Lung microvascular endothelial cell (primary cell): ENCODE measurements around the gene MDP1. TPM values are rescaled to one million over a fixed set of nuclear protein-coding genes. Genes with fewer than 3 reads are reported as not detected.

Experiments used
- DNase-seq, 2 donors: peaks; one replicate each; pipeline versions ENCODE4 v3.0.0 to v3.0.0-alpha.2; 2010; ENCODE audit warnings: low read depth in 2 of 2
- total RNA-seq: library from RNA; depleted of rRNA; stranded (reverse); fragments of >200 nt; gene quantifications from 2 replicates; pipeline ENCODE4 v1.2.1, GENCODE V29; 2014

Gene MDP1
- total RNA-seq, 1 donor from 2014 or later = 13.7 TPM

DNA sequence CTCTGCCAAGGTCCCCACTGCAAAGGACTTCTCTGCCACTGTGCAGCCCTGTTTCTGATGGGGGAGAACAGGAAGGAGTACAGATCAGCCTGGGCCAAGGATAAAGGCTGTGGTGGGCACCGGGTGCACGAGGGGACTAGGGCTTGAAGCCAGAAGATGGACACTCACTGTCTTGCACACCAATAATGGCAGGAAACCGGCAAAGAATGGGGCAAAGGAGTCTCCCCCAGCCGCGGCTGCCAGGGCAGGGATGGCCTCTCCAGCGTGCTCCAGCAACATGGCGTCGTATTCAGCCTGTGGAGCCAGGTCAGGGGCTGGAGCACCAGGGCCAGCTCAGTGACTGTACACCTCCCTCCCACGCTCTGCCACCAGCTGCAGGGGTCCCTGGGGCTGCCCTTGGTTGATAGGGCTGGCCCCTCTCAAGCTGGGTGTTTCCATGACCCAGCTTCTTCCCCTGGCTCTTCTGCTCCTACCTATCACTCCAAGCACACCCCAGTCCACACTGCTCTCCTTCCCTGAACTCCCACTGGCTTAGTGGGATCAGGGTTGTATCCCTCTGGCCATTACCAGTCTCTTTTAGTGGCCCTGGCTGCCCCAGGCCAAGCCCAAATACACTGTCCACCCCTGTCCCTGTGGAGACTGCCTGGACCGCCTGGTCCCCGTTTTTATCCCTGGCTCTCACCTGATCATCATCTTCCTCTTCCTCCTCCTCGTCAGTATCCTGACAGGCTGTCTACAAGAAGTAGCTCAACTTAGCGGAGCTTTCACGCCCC lies 33.6 kb downstream of the MDP1 start:
- no peak for DNase-seq

DNA sequence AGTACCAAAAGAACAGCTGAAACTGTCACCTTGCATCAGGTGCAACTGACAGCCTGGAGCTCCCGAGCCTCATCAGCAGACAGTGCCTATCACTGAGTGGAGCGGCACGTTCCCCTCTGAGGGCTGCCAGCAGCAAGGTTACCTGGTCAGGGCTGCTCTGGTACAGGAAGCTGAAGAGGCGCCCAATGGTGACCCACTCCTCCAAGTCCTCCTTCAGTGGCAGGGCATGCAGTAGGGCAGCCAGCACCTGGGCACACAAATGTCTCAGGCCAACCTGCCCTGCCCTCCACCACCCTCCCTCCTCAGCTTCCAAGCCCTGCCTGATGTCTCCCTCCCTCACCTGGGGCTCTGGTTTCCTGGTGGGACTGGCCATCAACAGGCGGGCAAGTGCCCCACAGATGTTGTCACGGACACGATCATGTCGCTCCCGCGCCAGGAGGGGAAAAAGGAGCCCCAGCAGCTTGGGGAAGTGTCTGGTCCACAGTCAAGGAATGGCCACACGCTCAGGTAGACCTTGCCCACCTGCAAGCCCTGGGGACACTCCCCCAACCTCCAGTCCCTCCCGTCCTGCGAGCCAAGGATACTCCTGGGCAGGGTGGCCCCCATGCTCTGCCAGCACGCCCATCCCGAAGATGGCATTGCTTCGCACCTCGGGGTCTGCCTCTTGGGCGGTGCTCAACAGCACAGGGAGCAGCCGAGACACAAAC lies 34.3 kb downstream of the MDP1 start:
- no peak for DNase-seq

DNA sequence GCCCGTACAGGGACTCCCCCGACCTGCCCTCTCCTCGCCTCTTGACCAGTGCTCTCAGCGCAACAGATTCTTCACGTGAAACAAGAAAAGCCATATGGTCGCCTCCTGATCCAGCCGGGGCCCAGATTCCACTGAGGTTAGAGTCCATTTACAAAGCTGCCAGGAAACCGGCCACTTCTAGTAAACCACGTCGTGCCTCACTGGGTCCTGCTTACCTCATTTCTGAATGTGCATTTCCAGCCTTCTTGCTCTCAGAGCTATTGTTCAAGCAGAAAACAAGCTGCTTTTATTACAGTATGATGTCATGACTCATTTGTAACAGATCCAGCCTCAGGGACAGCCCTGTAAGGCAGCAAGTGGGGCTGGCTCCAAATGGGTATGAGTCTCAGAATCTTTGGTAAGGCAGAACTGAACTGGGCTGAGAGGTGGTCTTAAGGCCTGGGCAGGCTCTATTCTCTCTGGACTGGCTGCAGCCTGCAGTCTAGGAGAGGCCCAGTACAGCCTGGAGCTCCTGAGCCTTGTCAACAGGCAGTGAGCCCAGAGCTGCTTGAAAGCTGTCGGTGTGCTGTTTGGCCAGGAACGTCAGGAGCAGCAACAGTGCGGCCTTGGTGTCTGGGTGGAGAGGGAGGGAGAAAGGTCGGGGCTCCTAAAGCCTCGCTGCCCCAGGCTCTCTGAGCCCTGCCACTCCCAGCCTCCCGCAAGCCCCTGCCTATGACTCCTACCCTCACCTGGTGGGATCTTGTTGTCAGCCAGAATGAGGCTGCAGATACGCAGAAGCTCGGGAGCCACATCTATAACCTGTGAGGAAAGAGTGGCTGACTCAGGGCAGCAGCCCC lies 35.7 kb downstream of the MDP1 start:
- DNase-seq = peak in 1 of 2 donors; percentile 70

DNA sequence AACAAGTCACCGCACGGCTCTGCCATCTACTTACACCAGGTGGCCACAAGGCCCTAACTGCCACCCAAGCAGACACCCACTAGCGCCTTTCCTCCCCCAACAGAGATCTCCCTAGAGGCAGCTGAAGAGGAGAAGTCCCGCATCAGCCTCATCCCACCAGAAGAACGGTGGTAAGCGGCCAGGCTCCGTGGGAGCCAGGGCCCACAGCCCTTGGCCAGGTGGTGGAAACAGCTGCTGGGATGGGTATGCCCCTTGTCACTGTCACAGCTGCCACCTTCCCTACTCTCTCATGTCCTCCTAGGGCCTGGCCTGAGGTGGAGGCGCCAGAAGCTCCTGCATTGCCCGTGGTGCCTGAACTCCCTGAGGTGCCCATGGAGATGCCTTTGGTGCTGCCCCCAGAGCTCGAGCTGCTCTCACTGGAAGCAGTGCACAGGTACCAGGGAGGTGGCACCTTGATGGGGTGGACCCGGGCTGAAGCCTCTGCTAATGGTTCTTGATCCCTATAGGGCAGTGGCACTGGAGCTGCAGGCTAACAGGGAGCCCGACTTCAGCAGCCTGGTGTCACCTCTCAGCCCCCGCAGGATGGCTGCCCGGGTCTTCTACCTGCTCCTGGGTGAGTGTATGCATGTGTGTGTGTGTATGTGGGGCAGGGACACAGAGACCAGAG lies 36.4 kb downstream of the MDP1 start:
- no peak for DNase-seq

DNA sequence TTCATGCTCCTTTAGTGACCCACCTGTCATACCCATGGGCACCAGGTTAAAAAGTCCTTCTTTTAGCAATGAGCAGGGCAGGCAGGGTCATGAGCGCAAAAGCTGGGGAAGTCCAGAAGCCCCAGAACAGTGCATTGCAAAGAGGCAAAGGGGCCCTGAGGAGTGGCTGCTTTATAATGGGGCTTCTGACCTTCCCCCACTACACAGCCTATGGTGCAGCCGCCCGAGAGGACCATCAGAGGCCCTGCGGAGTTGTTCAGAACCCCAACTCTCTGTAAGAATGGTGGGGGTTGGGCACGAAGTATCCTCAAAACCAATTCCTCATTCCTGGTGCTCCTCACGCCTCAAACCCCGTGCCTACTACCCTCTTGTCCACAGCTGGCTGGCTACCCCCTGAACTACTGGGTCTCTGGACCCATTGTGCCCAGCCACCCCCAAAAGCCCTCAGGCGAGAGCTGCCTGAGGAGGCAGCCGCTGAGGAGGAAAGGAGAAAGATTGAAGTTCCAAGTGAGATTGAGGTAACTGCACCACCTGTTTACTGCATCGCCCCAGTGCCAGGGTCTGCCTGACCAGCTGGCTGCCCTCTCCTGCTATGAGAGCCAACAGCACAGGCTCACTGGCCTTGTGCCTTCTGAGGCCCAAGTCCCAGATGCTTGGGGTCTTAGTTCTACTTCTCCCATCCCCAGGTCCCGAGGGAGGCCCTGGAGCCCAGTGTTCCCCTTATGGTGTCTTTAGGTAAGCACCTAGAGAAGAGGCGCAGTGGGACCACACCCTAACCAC lies 37.3 kb downstream of the MDP1 start:
- DNase-seq = no peak

DNA sequence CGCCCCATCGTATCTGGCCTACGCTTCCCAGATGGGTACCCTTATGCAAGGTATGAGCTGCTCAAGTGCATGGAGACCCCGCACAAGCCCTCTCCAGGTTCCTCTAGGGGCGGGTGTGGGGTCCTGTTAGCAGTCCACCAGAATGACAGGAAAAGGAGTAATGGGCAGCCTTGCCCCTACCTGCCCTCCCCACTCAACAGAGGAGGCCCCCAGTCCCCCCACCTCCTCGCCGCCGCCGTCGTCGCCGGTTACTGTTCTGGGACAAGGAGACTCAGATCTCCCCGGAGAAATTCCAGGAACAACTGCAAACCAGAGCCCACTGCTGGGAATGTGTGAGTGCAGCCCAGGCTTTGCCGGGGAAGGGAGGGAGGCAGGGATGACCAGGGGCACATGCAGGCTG lies 38.0 kb downstream of the MDP1 start:
- DNase-seq = no peak

DNA sequence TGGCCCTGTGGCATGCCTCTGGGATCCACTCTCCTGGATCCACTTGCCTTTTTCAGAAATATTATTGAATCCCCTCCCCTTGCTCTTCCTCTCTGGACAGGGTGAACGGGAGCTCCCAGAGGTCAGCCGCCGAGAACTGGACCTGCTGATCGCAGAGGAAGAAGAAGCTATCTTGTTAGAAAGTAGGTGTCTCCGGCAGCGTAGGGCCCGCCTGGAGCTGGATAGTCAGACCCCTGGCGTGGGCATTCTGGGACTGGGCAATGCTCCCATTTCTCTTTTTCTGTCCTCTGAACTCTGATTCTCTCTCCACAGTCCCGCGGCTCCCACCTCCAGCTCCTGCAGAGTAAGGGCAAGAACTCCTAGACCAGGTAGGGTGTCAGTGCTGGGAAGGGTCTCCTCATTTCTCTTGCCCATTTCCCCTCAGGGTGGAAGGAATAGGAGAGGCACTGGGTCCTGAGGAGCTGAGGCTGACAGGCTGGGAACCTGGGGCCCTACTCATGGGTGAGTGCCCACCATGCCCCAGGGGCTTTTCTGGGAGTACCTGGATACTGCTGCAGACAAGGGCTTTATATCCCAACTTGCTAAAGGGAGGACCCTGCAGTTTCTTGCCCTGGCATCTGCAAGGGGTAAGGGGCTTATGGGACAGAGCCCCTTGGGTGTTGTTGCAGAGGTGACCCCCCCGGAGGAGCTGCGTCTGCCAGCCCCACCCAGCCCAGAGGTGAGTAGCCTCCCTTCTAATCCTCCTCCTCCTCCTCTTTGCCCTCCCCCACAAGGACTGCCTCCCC lies 38.6 kb downstream of the MDP1 start:
- no peak for DNase-seq

DNA sequence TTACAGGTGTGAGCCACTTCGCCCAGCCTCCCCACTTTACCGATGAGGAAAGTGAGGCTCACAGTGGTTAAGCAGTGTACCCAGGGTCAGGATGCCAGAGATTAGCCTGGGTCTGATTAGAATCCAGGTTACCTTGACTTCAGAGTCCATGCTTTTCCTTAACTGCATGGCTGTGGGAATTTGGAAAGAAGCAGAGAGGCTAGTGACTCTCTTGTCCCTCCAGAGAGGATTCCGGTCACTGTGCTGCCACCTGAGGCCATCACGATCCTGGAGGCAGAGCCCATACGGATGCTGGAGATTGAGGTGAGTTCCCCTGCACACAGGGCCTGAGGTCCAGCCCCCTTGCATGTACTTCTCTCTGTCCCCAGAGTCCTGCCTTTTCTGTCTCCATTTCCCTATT lies 39.3 kb downstream of the MDP1 start:
- DNase-seq = no peak

DNA sequence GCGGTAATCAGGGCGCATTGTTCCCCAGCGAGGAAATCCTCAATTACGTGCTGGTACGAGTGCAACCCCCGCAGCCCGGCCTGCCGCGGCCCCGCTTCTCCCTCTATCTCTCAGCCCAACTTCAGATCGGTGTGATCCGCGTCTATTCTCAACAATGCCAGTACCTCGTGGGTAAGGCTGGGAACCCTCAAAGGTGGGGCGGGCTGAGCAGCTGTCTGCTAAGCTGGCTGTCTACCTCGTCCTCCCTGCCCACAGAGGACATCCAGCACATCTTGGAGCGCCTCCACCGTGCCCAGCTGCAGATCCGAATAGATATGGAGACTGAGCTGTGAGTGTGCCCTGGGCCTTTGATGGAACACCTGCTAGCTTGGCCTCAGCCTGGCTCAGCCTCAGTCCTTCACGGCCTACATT lies 43.0 kb downstream of the MDP1 start:
- DNase-seq = no peak

DNA sequence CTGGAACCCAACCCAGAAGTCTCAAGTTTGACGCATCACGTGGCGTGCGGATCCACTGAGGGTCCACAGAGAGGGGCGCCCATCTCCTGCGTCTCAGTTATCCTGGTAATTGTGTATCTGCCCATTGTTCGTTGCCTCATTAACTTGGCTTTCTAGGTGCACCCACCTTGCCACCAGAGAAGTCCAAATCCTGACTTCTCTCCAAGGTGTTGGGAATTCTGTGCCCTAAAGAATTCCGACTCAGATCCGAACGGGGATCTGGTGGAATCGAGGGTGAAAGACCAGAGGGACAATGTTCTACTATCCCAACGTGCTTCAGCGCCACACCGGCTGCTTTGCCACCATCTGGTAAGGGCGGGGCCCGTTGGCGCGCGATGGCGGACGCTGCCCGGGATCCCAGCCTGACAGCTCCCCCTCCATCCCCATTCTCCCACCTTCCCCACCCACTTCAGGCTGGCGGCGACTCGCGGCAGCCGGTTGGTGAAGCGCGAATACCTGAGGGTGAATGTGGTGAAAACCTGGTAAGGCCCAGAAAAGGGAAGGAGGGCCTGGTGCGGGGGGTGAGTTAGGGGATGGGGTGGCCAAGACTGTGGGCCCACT lies 43.5 kb downstream of the MDP1 start:
- no peak for DNase-seq

DNA sequence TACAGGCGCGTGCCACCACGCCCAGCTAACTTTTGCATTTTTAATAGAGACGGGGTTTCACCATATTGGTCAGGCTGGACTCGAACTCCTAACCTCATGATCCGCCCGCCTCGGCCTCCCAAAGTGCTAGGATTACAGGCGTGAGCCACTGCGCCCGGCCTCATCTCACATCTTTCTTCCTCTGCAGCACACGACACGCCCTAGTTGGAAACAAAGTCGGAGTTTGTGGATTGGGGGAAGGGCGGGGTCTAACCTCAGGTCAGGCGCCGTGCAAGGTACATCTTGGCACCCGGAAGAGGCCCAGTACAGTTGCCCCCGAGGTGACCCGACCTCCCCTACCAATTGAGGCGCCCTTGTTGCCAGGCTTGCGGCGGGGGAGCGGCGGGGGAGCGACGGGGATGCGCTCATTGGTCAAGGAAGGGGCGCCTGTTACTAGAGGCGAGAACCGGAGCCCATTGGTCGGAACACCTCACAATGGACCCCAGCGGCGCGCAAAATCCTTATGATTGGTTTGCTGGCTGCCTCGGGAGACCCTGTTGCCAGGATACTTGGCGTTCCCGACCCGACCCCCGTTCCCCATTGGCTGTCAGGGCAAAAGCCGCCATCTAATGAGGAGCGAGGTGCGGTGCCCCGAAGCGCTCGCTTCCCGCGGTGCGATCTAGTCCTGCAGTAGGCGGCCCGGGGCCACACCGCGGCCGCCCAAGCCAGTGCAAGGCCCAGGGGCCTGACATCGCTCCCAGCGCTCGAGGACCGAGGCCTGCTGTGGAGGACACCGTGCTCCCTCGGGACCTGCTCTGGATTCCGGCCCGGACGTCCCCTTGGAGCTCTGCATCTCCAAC lies 44.2 kb downstream of the MDP1 start, which contains the start of gene REC8:
TSS of gene REC8 (plus strand) at position 659 of the 839 bp plus-strand sequence. CDS start 473 bp downstream, outside the sequence.
- peak; percentile 79 to 83 for DNase-seq

DNA sequence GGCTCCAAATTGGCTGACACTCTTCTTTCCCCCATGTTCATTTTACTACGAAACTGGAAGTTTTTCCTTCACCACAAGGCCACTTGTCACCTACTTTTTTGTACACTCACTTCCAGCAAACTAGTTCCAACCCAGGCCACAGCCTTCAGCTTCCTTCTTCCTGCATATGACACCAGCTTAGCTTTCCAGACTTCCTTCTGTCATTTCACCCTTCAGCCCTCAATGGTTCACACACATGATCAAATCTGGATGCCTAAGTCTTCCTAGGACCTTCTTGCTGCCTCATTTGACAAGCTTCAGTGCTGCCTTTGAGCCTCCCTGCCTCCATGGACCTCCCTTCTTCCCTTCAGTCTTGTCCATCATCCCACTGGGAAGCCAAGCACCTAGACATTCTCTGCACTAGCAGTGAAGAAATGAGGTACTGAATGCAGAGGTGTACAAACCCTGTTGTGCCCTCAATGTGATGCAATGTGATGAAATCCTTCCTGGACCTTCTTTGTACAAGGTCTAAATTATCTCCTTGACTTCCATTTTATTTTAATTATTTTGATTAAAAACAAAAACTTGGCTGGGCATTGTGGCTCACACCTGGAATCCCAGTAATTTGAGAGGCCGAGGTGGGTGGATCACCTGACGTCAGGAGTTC lies 48.3 kb downstream of the MDP1 start:
- no peak for DNase-seq

DNA sequence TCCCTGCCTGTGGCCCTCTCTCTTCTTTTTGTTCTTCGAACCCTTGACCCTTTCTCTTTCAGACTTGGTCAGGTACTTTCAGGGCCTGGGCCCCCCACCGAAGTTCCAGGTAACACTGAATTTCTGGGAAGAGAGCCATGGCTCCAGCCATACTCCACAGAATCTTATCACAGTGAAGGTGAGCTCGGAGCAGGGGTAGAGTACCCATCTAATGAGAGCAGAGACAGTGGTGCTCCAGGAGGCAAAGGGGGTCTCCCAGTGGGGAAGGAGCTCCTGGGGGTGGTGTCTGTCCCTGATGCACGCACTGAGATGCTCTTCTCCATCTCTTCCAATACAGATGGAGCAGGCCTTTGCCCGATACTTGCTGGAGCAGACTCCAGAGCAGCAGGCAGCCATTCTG lies 50.1 kb downstream of the MDP1 start:
- no peak for DNase-seq

DNA sequence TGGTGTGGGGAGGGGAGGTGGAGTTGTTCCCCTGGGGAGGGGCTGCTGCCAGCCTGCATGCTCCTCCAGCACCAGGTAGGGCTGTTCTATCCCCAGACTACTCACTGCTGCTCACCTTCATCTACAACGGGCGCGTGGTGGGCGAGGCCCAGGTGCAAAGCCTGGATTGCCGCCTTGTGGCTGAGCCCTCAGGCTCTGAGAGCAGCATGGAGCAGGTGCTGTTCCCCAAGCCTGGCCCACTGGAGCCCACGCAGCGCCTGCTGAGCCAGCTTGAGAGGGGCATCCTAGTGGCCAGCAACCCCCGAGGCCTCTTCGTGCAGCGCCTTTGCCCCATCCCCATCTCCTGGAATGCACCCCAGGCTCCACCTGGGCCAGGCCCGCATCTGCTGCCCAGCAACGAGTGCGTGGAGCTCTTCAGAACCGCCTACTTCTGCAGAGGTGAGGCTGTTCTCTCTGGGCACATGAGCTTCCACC lies 51.3 kb downstream of the MDP1 start:
- no peak for DNase-seq
